DND-41 (cell line): ENCODE results near the gene RNF32.

Experiments
- EZH2 ChIP-seq: IDR thresholded peaks from 3 replicates; pipeline ENCODE4 v1.6.1; 2012; ENCODE audit warnings: borderline replicate concordance, low read depth, mild to moderate bottlenecking, moderate library complexity, low read length, inconsistent platforms; ENCODE audit not compliant: severe bottlenecking
- TF ChIP-seq, protein P1 (sequence below): IDR thresholded peaks from 2 replicates; pipeline ENCODE4 v1.5.1; 2012; ENCODE audit warnings: borderline replicate concordance, low read length, moderate library complexity, mild to moderate bottlenecking; ENCODE audit not compliant: poor library complexity, severe bottlenecking; ENCODE audit errors: extremely low read depth

- TF ChIP-seq, protein P1, sequence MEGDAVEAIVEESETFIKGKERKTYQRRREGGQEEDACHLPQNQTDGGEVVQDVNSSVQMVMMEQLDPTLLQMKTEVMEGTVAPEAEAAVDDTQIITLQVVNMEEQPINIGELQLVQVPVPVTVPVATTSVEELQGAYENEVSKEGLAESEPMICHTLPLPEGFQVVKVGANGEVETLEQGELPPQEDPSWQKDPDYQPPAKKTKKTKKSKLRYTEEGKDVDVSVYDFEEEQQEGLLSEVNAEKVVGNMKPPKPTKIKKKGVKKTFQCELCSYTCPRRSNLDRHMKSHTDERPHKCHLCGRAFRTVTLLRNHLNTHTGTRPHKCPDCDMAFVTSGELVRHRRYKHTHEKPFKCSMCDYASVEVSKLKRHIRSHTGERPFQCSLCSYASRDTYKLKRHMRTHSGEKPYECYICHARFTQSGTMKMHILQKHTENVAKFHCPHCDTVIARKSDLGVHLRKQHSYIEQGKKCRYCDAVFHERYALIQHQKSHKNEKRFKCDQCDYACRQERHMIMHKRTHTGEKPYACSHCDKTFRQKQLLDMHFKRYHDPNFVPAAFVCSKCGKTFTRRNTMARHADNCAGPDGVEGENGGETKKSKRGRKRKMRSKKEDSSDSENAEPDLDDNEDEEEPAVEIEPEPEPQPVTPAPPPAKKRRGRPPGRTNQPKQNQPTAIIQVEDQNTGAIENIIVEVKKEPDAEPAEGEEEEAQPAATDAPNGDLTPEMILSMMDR = no peak
- no peak for TF ChIP-seq EZH2
Observed at GRCh38 chr7:156612930-156613329, 27.6 kb upstream of the RNF32 start.
